HPDE6-E6E7 (cell line): ENCODE data around the gene CALCR.
"Not testable (repeated sequence)": the region's sequence is repeated elsewhere in the genome, so short reads cannot be mapped to it uniquely, and the experiment has no call there.

Experiments used
- DNase-seq: peaks from one replicate; pipeline ENCODE4 v3.0.0; 2011; ENCODE audit warnings: missing footprints; ENCODE audit errors: extremely low spot score

The CALCR gene

DNA sequence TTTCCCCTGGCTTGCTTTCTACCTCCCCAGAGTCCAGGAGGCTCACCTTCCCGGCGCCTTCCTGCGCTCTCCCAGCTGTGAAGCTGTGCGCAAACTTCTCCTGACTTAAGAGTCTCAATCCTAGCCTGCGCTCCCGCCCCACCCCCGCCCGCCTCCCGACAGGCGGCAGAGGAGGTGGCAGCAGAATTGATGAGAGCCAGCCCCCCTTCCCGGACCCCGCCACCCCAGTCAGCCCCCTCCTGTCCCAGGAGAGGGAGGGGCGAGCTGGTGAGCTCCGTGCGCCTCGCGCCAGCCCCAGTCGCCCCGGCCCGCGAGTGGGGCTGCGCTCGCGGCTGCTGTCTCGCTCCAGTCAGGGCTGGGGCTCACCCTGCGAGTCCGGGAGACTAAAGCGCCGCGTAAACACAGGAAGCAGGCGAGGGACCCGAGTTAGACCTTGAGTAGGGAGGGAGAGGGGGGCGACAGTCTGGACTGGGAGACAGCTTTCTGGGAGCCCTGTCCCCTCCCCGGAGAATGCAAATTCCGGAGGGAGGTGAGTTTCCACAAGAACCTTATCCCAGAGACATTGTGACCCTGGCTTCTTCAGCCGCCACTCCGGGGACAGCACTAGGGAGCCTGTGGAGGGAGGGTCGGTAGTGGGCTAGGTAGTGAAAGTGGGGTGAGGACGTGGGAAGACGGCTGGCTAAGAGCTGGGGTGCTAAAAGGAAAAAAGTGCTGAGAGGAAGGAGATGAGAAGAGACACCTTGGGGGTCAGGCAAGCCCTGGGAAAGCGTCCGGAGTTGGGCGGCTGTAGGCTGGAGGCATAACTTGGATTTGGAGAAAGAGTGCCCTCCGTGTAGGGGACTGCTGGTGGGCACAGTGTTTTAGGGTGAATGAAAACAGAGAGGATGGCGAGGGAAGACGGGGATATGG lies at the start of gene CALCR:
Gene CALCR (minus strand): TSS at position 79 of the 909 bp plus-strand sequence. CDS start 87,743 bp downstream, outside the sequence.
- no peak for DNase-seq

DNA sequence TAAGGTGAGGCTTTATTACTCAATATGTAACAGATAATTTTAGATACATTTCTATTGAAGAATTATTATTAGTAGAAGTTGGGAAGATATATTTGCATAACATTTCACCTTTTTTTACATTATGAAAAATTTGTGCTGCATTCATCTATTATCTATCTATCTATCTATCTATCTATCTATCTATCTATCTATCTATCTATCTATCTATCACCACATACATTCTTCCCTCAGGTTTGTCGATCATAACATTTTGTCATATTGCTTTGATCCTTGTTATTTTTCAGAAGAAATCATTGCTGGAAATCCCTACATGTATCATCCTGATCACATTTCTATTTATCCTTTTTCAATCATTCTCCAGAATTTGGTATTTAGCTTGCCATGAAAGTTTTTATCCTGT lies 49.3 kb upstream of the CALCR start:
- no peak for DNase-seq

DNA sequence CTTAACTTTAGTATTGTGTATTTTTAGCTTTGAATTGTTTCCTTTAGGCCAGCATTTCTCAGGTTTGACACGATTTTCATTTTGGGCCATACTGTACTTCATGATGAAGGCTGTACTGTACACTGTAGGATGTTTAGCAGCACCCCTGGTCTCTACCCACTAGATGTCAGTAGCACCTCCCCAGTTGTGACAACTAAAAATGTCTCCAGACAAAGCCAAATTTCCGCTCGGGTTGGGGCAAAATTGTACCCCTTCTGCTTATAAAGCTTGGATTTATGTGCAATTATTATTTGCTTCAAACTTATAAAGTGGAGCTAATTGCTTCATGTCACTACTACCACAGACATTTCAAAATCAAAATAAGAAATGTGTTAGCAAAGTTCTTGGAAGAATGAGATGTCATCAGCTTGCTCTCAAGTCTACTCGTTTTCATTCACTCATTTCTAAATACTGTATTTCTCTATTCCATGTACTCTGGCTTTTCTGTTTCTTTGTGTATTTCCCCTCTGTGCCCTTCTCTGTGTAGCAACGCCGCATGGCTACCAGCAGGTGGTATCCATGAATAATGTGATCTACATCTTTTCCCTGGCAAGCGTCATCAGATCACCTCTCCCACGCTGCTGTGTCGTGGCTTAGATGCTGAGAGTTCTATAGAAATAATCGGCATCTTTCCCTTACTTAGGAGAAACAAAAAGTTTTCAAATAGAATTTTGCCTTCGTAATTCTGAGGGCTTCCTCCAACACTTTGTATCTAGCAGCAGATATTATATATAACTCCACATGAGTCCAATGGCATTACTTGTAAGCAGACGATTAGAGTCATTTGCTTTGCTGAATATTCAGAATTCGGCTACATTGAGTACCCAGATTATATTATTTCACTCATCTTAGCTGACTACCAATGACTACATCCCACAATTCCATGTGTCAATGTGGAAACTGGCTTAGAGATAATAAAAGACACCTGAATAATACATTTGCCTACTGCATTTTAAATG lies 47.8 kb upstream of the CALCR start:
- DNase-seq = peak; percentile 48

DNA sequence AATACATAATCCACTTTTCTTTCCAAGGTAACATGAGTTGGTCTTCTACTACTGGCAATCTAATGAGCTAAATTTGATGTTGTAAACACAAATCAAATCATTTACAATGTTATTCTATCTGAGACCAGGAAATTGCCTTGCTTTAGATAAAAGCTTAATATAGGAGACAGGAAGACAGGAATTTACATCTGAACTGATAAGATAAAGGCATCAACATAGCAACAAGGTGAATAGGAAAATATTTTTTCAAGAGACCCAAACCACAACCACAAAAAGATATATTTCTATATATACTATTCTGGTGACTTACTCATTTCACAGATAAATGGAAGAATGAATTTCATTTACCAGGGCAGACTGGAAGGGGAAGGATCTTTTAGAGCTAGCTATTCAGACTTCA lies 46.3 kb upstream of the CALCR start:
- DNase-seq = no peak

DNA sequence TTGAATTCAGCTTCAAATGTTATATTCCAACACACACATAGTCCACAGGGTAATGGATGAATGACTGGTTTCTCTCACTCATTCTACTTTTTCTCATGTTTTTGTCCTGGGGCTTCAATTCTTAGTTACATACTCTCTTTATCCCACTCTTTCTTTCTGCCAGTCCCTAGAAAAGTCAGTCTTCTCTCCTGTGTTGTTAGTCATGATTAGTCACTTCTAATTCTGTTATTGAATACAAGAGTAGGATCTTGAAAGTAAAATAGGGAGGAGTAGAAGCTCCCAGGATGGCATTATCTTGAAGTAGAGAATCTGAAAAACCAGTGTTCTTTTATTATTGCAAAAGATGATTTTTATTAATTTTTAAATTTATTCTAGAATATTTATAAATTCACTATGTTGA lies 45.5 kb upstream of the CALCR start:
- DNase-seq = peak; percentile 9

DNA sequence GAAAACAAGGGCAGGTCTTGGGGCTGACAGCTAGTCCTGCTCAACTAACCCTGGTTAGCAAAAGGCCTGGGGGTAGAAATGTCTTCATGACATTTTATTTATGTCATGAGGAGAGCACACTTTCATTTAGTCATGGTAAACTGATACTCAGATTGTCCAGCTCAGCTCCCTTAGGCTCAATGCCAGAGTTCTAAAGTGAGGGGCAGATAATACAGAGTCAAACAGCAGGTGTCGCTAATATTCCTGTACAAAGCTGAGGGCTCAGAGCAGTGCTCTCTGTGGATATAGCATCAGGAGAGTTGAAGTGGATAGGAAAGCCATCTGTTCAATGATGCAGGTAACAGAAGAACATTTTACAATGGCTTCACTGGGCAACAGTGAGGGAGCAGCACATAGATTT lies 26.8 kb upstream of the CALCR start:
- no peak for DNase-seq

DNA sequence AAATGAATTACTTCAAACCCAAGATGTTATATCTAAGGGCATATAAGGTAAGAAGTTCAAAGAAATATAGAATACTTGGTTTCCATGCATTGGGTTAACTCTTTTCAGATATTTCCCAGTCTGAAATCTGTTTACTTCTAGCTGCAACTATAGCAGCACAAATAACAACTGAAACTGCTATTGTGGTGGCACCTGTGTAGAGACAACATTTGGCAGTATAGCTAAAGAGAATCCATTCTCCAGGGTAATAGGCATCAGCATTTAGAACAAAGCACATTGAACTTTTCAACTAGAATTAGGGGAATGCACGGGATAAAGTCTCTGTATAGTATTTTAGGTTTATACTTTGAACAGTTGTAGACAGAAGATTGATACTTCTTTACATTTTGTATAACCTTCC lies 19.7 kb upstream of the CALCR start:
- no peak for DNase-seq

DNA sequence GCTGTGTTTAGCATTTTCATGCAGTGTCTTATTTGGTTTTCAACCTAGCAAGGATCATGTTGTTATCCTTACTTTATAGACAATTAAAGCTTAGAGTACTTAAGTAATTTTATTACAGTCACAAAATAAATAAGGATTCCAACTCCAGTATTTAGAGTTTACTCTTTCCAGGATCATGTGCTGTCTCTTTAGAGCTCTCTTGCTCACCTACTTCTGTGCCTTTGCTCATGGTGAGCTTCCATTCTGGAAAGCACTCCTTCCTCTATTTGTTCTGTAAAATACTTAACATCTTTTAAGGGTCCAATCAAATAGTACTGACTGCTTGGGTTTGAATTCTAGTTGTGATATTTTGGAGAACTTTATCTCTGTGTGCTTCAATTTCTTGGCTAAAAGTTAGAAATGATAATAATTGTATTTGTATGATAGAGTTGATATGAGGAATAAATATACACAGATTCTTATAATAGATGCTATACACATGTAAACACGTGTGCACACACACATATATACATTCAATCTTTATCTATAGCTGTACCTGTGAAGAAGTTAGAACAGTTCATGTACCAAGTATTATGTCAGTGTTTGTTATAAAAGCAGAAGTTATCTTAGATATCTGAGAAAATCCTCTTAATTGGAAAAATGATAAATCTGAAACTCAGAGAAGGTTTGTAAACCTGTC lies 18.2 kb upstream of the CALCR start:
- DNase-seq = no peak

DNA sequence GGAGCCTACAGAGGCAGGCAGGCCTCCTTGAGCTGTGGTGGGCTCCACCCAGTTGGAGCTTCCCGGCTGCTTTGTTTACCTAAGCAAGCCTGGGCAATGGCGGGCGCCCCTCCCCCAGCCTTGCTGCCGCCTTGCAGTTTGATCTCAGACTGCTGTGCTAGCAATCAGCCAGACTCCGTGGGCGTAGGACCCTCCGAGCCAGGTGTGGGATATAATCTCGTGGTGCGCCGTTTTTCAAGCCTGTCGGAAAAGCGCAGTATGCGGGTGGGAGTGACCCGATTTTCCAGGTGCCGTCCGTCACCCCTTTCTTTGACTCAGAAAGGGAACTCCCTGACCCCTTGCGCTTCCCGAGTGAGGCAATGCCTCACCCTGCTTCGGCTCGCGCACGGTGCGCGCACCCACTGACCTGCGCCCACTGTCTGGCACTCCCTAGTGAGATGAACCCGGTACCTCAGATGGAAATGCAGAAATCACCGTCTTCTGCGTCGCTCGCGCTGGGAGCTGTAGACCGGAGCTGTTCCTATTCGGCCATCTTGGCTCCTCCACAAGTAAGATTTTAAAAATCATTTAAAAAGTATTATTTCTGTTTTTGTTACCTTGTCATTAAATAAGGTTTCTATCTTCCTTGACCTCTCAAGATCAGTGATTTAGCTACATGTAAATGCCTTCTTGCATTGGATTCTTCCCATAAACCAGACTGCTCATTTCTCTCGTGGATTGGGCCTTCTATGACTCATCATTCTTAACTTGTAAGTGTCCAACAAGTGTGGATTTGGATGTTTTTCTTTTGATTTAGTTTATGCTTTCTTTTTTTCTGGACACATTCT lies 16.9 kb upstream of the CALCR start:
- not testable (repeated sequence) for DNase-seq

DNA sequence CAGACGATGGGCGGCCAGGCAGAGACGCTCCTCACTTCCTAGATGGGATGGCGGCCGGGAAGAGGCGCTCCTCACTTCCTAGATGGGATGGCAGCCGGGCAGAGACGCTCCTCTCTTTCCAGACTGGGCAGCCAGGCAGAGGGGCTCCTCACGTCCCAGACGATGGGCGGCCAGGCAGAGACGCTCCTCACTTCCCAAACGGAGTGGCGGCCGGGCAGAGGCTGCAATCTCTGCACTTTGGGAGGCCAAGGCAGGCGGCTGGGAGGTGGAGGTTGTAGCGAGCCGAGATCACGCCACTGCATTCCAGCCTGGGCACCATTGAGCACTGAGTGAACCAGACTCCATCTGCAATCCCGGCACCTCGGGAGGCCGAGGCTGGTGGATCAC lies 11.9 kb upstream of the CALCR start:
- DNase-seq = not testable (repeated sequence)

DNA sequence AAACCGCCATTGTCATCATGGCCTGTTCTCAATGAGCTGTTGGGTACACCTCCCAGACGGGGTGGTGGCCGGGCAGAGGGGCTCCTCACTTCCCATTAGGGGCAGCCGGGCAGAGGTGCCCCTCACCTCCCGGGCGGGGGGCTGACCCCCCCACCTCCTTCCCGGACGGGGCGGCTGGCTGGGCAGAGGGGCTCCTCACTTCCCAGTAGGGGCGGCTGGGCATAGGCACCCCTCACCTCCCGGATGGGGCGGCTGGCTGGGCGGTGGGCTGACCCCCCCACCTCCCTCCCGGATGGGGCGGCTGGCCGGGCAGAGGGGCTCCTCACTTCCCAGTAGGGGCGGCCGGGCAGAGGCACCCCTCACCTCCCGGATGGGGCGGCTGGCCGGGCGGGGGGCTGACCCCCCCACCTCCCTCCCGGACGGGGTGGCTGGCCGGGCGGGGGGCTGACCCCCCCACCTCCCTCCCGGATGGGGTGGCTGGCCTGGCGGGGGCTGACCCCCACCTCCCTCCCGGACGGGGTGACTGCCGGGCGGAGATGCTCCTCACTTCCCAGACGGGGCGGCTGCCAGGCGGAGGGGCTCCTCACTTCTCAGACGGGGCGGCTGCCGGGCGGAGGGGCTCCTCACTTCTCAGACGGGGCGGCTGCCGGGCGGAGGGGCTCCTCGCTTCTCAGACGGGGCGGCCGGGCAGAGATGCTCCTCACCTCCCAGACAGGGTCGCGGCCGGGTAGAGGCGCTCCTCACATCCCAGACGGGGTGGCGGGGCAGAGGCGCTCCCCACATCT lies 11.4 kb upstream of the CALCR start:
- DNase-seq = not testable (repeated sequence)

DNA sequence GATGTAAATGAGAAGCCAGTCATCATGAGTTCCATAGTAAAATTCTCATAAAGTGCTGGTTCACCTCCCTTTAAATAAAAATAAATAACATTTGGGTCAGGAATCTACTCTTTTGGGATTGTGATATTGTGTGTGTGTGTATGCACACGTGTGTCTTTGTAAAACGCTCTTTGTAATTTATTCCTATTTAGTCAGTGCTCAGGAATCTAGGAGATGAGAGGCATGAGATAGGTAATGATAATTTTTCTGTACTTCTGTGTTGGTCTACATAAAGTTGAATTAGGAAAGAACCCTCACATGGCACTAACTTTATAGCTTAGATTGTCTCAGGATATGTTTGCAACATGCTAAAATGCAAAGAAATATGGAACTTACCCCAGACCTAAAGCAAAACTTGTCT lies 4.9 kb upstream of the CALCR start:
- no peak for DNase-seq

DNA sequence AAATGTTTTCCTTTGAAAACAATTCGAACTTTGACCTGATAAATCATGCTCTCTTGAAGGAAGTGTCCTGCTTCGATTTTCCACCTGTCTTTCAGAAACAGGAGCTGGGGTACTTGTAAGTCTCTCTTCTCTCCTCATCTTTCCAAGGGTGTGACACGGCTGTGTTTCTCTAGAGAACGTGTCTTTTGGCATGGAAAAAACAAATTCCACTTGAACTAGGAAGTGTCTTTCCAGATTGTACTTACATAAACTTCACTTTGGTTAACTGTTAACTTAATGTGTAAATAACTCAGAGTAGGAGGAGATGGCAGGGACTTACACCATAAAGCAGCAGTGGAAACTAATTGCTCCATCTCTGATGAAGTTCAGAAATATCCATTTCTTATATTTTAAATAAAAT lies 4.2 kb upstream of the CALCR start:
- DNase-seq = no peak

DNA sequence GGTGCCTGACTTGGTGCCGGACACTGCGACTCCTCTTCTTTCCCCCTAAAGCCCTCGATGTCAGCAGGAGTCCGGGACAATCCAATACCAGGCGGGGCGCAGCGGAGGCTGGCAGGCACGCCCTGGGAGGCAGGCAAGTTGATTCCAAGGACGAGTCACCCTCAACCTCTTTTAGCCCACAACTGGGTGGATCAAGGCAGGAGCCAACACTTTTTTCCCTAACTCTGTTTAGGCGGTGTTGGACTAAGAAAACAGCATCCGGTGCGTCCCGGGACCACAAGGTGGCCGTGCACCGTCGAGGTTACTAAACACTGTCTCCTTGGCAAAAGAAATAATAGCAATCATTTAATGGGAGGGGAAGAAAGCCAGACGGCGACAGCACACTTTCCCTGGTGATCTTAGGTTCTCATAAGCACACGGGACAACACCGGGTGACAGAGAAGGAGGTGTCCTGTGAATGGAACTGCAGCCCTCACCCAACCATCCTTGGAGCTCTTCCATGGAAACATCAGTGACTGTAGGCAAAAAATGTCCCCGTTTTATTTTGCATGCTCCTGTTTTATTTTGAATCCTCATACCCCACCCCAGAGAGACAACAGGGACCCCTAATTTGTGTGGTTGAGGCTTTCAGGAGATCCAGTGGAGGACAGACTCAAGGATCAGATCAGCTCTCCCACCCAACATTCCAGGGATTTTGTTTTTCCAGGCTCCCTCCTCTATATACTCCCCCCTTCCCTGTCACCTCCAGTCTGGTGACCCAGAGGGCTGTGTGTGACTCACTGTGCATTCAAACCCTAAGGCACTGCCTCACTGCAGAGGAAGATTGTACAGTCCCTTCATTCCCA lies 1.3 kb upstream of the CALCR start:
- DNase-seq = no peak

DNA sequence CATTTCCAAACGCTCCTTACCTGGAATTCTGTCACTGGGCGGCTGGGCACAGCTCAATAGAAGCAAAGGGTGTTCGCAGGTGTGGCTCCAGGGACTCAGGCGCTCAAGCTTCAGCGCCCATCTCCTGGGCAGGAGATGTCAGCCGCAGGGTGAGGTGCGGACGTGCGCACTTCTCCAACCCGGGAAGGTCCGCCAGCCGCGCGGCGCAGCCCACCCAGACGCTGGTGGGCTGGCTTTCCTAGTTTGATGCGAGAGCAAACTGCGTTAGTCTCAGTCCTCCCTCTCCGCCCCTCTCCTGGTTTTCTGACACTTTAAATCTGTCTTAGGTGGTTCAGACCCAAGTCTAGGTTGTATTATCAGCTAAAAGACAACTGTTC lies 267 bp downstream of the CALCR start:
- no peak for DNase-seq

DNA sequence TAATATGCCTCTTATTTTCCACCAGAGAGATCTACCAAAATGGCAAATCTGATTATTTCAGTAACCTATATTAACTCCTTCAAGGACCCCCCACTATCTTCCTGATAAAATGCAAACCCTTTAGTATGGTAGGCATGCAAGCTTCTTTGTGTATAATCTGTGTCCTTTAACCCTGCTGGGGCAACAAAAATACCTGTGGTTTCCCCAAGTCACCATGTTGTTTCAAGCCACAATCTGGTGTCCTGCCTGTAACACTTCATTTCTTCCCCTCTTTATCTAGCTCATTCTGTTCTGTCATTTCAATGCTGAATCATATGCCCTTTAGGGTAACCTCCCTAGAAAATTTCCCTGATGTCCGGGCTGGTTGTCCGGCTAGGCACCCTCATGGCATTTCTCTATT lies 5.3 kb downstream of the CALCR start:
- DNase-seq = no peak

DNA sequence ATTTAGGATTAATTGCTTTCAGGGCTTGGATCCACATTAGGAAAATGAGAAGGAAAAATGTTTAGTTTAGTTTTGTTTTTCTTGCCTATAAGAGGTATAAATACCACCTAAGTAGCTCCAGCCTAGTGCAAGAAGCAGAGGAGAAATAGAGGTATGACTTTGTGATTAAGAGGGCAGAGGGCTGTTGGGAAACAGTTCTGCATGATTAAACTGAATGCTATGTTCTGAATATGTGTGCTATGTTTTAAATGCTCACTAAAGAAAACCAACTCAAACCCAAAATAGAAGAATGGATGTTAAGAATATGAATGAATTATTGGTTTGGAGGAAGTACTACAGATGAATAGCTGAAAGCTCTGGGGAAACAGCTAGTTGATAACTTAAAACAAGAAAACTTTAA lies 7.6 kb downstream of the CALCR start:
- DNase-seq = no peak

DNA sequence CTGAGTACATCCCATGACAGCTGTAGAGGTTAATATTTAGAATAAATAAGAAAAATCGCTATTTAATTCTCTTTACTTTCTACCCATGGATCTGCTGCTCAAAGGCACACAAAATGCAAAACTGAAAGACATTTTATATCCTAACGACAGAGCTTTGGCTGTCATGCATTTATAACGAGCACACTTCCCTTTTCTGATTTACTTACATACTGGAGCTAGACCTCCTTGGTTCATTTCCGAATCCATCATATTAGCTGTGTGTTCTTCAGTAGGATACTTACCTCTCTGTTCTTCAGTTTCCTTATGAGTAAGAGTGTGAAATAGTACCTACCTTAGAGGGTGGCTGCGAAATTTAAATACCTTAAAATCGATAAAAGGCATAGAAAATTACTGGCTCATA lies 10.9 kb downstream of the CALCR start:
- no peak for DNase-seq

DNA sequence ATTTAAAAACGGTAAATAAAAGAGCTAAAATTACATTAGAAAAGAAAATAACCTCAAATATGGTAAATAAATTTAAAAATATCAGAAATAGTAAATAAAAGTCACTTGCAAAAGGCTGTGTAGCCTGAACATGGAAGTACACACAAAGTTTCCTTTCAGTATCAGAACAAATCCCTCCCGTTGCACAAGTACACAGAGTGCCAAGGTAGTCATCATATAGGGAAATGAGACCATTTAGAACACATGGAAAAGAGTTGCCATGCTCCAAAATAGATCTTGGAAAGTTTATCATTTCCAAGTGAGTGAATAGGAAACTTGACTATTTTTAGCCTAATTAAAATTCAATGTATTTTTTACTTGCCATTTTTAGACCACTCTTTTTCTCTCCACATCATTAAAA lies 11.6 kb downstream of the CALCR start:
- no peak for DNase-seq
